Suppressor macrophage treated with lipopolysaccharide for 1 hour (primary cell): ENCODE results near the gene DPM2.
A peak's percentile ranks its signal among the peaks of the same experiment; 100 is the strongest.

Experiments
- DNase-seq, 3 donors: peaks; one replicate each; pipeline ENCODE4 v3.0.0-alpha.2; 2020 to 2022

DPM2 gene

GRCh38 chr9:127937388-127938297 is at the start of gene DPM2:
TSS of gene DPM2 (minus strand) at chr9:127937854. CDS start at chr9:127937820, 34 bp downstream.
- DNase-seq: peak; percentile 85 to 91 (median 87)

GRCh38 chr9:127987103-127987614 is 49.5 kb upstream of the DPM2 start:
- peak in 2 of 3 donors; percentile 28 to 49 for DNase-seq

- DNase-seq: no peak
Observed at GRCh38 chr9:127985011-127985410, 47.4 kb upstream of the DPM2 start.

- DNase-seq: no peak
Observed at GRCh38 chr9:127983847-127984289, 46.2 kb upstream of the DPM2 start.

- no peak for DNase-seq
Observed at GRCh38 chr9:127982912-127983311, 45.3 kb upstream of the DPM2 start.

- no peak for DNase-seq
Observed at GRCh38 chr9:127981559-127982121, 44.0 kb upstream of the DPM2 start.

- DNase-seq: peak; percentile 92 to 98 (median 96)
Observed at GRCh38 chr9:127980706-127981558, 43.3 kb upstream of the DPM2 start, which contains the start of gene EEIG1. TSS of gene EEIG1 (minus strand) at chr9:127980989. CDS start at chr9:127980137, 852 bp downstream.

- peak in 2 of 3 donors; percentile 23 to 53 for DNase-seq
Observed at GRCh38 chr9:127980060-127980705, 42.5 kb upstream of the DPM2 start.

GRCh38 chr9:127979333-127980059 is 41.8 kb upstream of the DPM2 start:
- DNase-seq: peak in 2 of 3 donors; percentile 17 to 35

- DNase-seq: no peak
Observed at GRCh38 chr9:127979015-127979332, 41.3 kb upstream of the DPM2 start.

GRCh38 chr9:127977884-127978647 is 40.4 kb upstream of the DPM2 start:
- DNase-seq: peak; percentile 67 to 78 (median 73)

GRCh38 chr9:127977009-127977883 is 39.6 kb upstream of the DPM2 start:
- DNase-seq: peak; percentile 45 to 57 (median 47)

- no peak for DNase-seq
Observed at GRCh38 chr9:127976498-127976897, 38.8 kb upstream of the DPM2 start.

- DNase-seq: no peak
Observed at GRCh38 chr9:127975376-127976315, 38.0 kb upstream of the DPM2 start.

GRCh38 chr9:127974769-127975261 is 37.2 kb upstream of the DPM2 start:
- no peak for DNase-seq

- no peak for DNase-seq
Observed at GRCh38 chr9:127974001-127974768, 36.5 kb upstream of the DPM2 start.

- no peak for DNase-seq
Observed at GRCh38 chr9:127973169-127974000, 35.7 kb upstream of the DPM2 start.
